ENCODE measurements around the gene IKZF3.

DNA sequence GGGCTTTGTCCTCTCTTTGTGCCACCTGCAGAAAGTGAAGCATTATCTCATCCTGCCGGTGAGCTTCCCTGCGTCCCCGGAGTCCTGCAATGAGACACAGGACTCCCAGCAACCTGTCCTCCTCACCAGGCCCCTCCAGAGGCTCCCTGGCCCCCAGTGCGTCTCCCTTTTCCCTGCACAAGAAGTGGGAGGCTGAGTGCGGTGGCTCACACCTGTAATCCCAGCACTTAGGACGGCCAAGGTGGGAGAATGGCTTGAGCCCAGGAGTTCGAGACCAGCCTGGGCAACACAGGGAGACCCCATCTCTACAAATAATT lies 118.0 kb downstream of the IKZF3 start:
- TF ChIP-seq GATA2 (IDR thresholded peaks at IDR 0.05; ENCODE audit: low read depth, low read length), result no peak
- TF ChIP-seq GATA3 (IDR thresholded peaks at IDR 0.05; ENCODE audit: low read depth, low read length), result no peak
